Measurements from ENCODE around the gene FRAS1.
"Not testable (repeated sequence)": the region's sequence is repeated elsewhere in the genome, so short reads cannot be mapped to it uniquely, and the experiment has no call there.

The FRAS1 gene

DNA sequence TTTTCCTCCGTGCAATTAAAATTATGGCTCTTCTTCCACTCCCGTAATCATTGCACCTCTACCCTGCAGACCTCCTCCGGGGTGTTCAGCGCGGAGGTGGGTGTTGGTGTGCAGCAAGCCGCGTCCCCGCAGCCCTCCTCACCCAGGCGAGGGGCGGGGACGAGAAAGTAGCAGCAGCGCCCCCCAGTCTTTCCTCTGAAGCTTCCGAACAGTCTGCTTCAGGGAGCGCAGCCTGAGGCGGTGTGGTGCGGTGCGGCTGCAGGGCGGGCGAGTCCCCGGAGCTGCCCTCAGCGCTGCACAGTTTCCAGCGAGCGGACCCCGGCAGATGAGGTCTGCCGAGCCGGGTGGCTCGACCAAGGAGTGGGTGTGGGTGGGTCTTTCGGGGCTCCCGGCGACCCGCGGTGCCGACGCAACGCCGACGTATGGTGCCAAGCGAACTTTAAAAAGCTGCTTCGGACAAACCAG lies at the start of gene FRAS1:
Gene FRAS1 (plus strand): TSS at position 189 of the 465 bp plus-strand sequence. CDS start 687 bp downstream, outside the sequence.
- peak; percentile 24 for DNase-seq (ENCODE audit: low spot score)

- DNase-seq (ENCODE audit: low spot score), result not testable (repeated sequence)
These were observed 46.1 kb upstream of the FRAS1 start for GRCh38 chr4:78011003-78011402.

GRCh38 chr4:78014889-78015886 lies 41.9 kb upstream of the FRAS1 start:
- DNase-seq (ENCODE audit: low spot score), result no peak

DNA sequence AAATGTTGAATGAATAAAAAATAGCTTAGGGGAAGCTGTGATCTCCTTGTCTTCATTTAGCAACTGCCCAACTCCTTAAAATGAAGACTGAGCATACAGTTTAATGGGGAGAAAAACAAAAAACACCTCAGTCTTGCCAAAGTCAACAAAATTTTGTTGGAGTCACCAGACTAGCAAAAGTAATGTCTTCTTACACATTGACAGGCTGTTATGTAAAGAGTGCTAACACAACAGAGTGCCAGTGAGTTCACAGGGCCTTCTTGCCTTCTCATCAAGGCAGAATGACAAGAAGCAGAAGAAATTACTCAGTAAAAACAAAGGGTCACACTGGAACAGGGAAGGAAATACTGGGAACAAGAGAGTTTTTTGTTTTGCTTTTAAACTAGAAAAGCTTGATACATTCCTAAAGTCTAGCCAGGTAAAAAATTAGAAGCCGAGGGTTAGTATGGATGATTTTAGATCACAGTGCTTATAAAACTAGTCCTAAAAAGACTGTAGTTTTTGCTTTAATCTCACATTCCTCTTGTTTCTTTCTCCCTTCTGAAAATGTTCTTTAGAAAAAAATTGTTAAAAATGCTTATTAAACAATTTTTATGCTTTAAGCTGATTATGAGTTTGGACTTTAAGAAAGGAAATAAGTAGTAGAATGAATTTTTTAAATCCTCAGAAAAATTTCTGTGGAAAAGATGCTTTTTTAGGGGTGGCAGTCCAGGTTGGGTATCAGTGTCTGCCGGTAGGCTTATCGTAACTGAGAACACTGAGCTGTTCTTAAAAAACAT lies 38.7 kb upstream of the FRAS1 start:
- DNase-seq (ENCODE audit: low spot score), result no peak

- no peak for DNase-seq (ENCODE audit: low spot score)
These were observed 37.7 kb upstream of the FRAS1 start for GRCh38 chr4:78019414-78019813.

- no peak for DNase-seq (ENCODE audit: low spot score)
These were observed 36.4 kb upstream of the FRAS1 start for GRCh38 chr4:78020677-78021076.

GRCh38 chr4:78022517-78022916 lies 34.6 kb upstream of the FRAS1 start:
- DNase-seq (ENCODE audit: low spot score), result no peak

- no peak for DNase-seq (ENCODE audit: low spot score)
These were observed 33.0 kb upstream of the FRAS1 start for GRCh38 chr4:78024085-78024484.

- DNase-seq (ENCODE audit: low spot score), result no peak
These were observed 32.5 kb upstream of the FRAS1 start for GRCh38 chr4:78024576-78025091.

- DNase-seq (ENCODE audit: low spot score), result no peak
These were observed 25.6 kb upstream of the FRAS1 start for GRCh38 chr4:78031417-78031950.

DNA sequence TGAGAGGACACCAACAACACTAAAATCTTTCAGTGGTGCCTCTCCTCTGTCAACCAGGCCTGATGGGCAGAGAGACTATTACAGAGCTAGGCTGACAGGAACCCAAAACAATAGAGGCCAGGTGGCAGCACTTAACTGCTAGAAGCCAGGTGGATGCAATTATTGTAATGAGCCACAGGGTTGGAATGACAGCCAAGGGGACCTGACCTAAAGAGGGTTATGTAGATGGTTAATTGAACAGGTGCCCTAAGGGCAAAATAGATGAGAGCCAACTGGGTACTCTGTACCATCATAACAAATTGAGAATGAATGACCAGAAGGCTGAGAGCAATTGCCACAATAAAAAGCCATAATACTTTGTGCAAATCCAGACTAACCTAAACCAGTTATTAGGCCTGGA lies 24.7 kb upstream of the FRAS1 start:
- no peak for DNase-seq (ENCODE audit: low spot score)

DNA sequence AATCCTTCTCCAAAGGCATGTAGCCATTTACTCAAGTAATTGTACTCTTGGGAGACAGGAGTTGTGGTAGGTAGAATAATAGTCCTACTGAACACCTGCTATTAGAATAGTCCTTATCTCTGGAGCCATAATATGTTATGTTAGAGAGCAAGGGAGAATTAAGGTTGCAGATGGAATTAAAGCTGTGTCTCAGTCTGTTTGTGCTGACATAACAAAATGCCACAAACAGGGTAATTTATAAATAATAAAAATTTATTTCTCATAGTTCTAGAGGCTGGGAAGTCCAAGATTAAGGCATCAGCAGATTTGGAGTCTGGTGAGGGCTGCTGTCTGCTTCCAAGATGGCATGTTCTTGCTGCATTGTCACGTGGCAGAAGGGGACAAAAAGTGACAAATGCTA lies 24.2 kb upstream of the FRAS1 start:
- no peak for DNase-seq (ENCODE audit: low spot score)

- no peak for DNase-seq (ENCODE audit: low spot score)
These were observed 23.3 kb upstream of the FRAS1 start for GRCh38 chr4:78033861-78034260.

DNA sequence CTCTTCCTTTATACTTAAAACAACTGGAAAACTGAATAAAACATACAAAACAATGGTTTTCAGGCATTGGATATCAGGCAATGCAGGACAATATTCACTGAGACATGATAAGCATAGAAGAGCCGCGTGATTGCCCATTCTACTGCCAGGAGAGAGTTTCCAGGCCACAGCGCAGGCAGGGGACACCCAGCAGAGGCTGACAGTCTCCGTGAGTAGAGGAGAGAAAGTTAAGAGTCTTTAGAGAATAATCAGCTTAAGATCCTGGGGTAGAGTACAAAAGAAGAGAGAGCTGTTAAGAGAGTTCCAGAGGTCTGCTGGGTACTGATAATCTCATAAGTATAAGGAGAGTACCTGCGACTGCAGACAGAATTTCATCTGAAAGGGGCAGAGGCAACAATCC lies 18.4 kb upstream of the FRAS1 start:
- no peak for DNase-seq (ENCODE audit: low spot score)

- DNase-seq (ENCODE audit: low spot score), result no peak
These were observed 17.4 kb upstream of the FRAS1 start for GRCh38 chr4:78039678-78040077.

DNA sequence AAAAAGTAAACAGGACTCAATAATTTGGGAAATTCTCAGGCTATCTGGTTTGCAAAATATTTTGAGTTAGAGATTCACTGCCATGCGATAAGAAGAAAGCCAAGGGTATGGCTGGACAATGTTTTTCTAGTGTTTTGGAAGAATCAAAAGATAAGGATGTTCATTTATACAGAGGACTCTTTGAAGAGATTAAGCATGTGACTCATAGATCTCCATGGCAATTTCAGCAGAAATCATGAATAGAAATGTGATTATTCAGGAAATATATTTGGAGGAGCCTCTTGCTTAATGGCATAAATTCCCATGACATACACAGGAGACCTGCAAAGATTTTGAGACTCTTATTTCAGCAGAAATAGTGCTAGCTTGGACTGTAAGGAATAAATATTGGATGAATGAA lies 16.7 kb upstream of the FRAS1 start:
- DNase-seq (ENCODE audit: low spot score), result no peak

- no peak for DNase-seq (ENCODE audit: low spot score)
These were observed 9.8 kb upstream of the FRAS1 start for GRCh38 chr4:78047366-78047765.

- DNase-seq (ENCODE audit: low spot score), result peak; percentile 45
These were observed 626 bp upstream of the FRAS1 start for GRCh38 chr4:78056265-78057129.

DNA sequence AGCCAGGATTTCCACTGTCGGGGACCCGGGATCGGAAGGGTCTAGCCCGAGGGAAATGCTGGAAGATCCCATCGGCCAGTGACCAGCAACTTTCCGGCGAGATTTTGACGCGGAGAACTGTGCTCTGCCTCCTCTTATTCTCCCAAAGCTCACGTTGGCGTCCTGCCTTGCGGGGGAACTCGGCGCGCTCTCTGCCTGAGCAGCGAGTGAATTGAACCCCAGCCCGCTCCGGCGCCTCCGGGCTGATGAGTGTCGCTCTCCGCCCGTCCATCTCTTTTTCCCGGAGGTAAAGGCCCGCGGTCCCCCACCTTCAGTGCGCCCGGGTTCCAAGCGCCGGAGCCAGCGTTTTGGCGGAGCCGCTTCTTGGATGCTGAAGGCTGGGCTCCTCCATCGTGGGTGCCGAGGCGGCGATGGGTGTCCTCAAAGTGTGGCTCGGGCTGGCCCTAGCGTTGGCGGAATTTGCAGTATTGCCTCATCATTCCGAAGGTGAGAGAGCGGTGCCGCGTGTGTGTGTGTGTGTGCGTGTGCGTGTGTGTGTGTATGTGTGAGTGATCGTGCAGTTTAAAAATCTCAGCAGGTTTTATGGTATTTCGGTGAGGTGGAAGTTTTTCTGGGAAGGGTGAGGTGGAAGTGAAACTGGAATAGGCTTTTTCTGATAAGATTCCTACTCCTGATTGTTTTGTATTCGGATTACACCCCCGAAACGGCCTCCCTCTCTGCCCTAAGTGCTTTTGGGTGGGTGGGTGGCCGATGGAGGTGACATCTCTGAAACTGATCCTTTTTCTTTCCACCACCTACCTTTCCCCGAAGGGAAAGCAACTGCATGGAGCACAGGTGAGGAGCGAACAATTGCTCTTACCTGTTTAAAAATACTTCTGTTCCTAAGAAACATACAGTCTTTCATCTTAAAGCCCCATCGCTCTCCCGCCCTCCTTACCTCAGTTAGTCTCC lies 752 bp downstream of the FRAS1 start:
- DNase-seq (ENCODE audit: low spot score), result peak; percentile 35

Data from AG08396 (cell line).